ENCODE results near the gene PTPN1. TPM values are rescaled to one million over a fixed set of nuclear protein-coding genes. Genes with fewer than 3 reads are reported as not detected.

Gene PTPN1
- polyA plus RNA-seq, 4 donors: 22.1 to 33.4 (median 32.0) TPM

GRCh38 chr20:50510706-50511542 is 741 bp downstream of the PTPN1 start:
- DNase-seq (ENCODE audit: low read depth in 4 of 4, low spot score in 3 of 4): no peak

DNA sequence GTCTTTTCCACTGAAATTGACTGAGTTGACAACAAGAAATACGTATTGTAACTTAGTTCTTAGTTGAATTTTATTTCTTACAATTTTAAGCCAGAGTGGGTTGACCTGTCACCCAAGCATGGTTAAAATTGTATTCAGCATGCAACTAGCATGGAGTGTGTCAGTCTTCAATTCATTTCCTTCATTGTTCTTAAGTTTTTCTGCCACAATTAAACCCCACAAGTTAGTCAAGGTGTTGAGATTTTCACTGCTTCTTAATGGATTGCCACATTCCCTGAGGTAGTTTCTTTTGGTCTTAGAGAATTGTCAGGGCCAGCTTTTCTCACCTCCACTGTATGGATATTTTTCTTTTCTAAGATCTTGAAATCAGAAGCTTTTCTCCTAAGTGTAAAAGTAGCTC is 2.1 kb downstream of the PTPN1 start:
- no peak for DNase-seq (ENCODE audit: low read depth in 4 of 4, low spot score in 3 of 4)

- DNase-seq (ENCODE audit: low read depth in 4 of 4, low spot score in 3 of 4): no peak
Measured at GRCh38 chr20:50513169-50514034, 3.2 kb downstream of the PTPN1 start.

GRCh38 chr20:50514035-50514337 is 3.8 kb downstream of the PTPN1 start:
- no peak for DNase-seq (ENCODE audit: low read depth in 4 of 4, low spot score in 3 of 4)

DNA sequence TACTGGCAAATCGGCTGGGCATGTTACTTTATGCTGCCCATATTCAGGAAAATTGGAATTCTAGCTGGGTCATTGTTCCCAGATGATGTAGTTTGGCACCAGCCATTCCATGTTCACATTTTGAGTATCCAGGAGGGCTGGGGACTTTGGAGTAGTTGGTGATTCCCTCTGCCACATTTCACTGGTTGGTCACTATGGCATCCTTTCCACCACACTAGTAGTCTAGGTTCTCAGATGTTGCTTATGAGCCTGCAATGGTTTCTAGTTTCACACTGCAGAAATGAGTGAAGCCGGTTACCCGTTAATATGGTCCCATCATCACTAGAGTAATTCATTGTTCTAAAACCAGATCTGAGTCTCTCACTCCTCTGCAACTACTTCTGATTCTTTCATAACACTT is 4.6 kb downstream of the PTPN1 start:
- DNase-seq (ENCODE audit: low read depth in 4 of 4, low spot score in 3 of 4): no peak

- no peak for DNase-seq (ENCODE audit: low read depth in 4 of 4, low spot score in 3 of 4)
Measured at GRCh38 chr20:50515471-50516106, 5.4 kb downstream of the PTPN1 start.

- DNase-seq (ENCODE audit: low read depth in 4 of 4, low spot score in 3 of 4): no peak
Measured at GRCh38 chr20:50516180-50516934, 6.2 kb downstream of the PTPN1 start.

DNA sequence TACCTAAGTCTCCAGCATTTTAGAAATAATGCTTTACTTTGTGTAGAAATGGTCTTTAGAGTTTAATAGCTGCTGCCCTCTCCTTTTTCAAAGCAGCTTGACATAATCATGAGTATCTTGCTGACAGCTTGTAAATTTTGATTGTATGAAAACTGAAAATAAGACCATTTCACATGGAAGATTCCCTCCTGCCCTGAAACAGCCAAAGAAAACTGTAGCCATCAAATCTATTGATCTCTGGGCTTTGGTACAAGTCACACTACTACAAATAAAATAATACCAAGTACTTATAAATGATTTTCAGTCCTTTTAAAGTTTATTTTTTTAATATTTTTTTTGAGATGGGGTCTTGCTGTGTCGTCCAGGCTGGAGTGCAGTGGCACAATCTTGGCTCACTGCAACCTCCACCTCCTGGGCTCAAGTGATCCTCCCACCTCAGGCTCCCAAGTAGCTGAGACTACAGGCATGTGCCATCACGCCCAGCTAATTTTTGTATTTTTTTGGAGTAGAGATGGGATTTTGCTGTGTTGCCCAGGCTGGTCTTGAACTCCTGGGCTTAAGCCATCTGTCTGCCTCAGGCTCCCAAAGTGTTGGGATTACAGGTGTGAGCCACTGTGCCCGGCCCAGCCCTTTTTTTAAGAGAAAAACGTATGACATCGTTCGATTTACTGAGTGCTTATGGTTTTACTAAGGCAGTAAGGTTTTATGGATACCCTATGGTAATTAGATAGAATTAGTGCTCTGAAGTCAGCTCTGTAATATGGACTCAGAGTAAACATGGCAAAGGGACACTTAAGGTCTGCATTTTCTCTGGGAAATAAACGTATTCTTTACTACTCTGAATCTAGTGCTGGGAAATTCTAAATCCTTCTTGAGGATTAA is 7.0 kb downstream of the PTPN1 start:
- DNase-seq (ENCODE audit: low read depth in 4 of 4, low spot score in 3 of 4): no peak

GRCh38 chr20:50517817-50518154 is 7.6 kb downstream of the PTPN1 start:
- DNase-seq (ENCODE audit: low read depth in 4 of 4, low spot score in 3 of 4): no peak

GRCh38 chr20:50518270-50518721 is 8.1 kb downstream of the PTPN1 start:
- no peak for DNase-seq (ENCODE audit: low read depth in 4 of 4, low spot score in 3 of 4)

GRCh38 chr20:50519036-50519762 is 9.0 kb downstream of the PTPN1 start:
- no peak for DNase-seq (ENCODE audit: low read depth in 4 of 4, low spot score in 3 of 4)

GRCh38 chr20:50520222-50520880 is 10.2 kb downstream of the PTPN1 start:
- DNase-seq (ENCODE audit: low read depth in 4 of 4, low spot score in 3 of 4): no peak

GRCh38 chr20:50521221-50522052 is 11.3 kb downstream of the PTPN1 start:
- DNase-seq (ENCODE audit: low read depth in 4 of 4, low spot score in 3 of 4): no peak

GRCh38 chr20:50522053-50522674 is 12.0 kb downstream of the PTPN1 start:
- no peak for DNase-seq (ENCODE audit: low read depth in 4 of 4, low spot score in 3 of 4)

GRCh38 chr20:50523552-50524167 is 13.5 kb downstream of the PTPN1 start:
- no peak for DNase-seq (ENCODE audit: low read depth in 4 of 4, low spot score in 3 of 4)

GRCh38 chr20:50525681-50526080 is 15.5 kb downstream of the PTPN1 start:
- DNase-seq (ENCODE audit: low read depth in 4 of 4, low spot score in 3 of 4): no peak

Data from left renal pelvis (tissue), 4 donors.